Epithelial cell of esophagus (primary cell): Measurements from ENCODE around the gene INO80E.

ENCODE experiments used
- DNase-seq: peaks from one replicate; pipeline ENCODE4 v3.0.0; 2010; ENCODE audit warnings: low read depth
- H3K4me3 ChIP-seq: 2 replicates; pipeline ENCODE4 v1.5.1; 2011; ENCODE audit warnings: mild to moderate bottlenecking, low read length, control low read depth
- TF ChIP-seq, protein P1 (sequence below): IDR thresholded peaks from 2 replicates; pipeline ENCODE4 v1.5.1; 2011; ENCODE audit warnings: low read depth, mild to moderate bottlenecking, low read length, control low read depth, inconsistent platforms; ENCODE audit not compliant: insufficient read depth; ENCODE audit errors: missing control alignments

The INO80E gene

DNA sequence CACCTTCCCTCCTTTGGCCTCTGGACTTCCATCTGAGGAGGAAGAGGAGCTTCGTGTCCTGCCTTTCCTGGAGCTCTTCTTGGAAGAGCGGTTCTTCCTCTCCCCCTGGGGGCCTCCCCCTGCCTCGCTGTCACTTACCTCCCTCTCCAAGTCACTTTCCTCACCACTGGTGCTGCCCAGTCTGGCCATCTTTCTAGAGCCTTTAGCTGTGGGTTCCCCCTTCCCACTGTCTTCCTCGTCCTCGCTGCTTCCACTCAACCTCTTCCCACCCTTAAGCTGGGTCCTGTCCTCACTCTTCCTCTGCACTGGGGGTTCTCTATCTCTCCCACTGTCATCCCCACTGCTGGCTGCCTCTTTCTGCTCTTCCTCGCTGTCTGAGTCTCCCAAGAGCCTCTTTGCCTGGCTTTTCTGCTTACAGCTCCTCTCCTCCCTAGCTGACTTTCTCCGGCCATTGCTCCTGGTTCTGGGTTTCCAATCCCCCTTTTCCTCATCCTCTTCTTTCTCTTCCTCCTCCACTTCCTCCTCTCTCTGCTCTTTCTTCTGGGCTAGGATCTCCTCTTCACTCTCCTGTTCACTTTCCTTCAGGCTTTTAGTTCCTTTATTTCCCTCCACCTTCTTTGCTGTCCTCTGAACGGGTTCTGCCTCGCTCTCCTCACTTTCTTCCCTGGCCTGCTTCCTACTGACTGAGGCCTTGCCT is 2.0 kb upstream of the INO80E start:
- H3K4me3 ChIP-seq, result no peak overlapping the region
- TF ChIP-seq, protein P1, sequence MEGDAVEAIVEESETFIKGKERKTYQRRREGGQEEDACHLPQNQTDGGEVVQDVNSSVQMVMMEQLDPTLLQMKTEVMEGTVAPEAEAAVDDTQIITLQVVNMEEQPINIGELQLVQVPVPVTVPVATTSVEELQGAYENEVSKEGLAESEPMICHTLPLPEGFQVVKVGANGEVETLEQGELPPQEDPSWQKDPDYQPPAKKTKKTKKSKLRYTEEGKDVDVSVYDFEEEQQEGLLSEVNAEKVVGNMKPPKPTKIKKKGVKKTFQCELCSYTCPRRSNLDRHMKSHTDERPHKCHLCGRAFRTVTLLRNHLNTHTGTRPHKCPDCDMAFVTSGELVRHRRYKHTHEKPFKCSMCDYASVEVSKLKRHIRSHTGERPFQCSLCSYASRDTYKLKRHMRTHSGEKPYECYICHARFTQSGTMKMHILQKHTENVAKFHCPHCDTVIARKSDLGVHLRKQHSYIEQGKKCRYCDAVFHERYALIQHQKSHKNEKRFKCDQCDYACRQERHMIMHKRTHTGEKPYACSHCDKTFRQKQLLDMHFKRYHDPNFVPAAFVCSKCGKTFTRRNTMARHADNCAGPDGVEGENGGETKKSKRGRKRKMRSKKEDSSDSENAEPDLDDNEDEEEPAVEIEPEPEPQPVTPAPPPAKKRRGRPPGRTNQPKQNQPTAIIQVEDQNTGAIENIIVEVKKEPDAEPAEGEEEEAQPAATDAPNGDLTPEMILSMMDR, result no peak
- DNase-seq, result no peak

- peak; percentile 91 for DNase-seq
- TF ChIP-seq, protein P1, result no peak
- H3K4me3 ChIP-seq, result peak overlapping the region; percentile 84
Observed at GRCh38 chr16:29994600-29995323, 1.3 kb upstream of the INO80E start.

GRCh38 chr16:29995324-29995910 is 624 bp upstream of the INO80E start, which contains the start of gene HIRIP3:
TSS of gene HIRIP3 (minus strand) at chr16:29995617. CDS start at chr16:29995605, 12 bp downstream.
- peak; percentile 76 for DNase-seq
- TF ChIP-seq, protein P1, result no peak
- peak within 1 kb of the TSS; percentile 84 for H3K4me3 ChIP-seq

DNA sequence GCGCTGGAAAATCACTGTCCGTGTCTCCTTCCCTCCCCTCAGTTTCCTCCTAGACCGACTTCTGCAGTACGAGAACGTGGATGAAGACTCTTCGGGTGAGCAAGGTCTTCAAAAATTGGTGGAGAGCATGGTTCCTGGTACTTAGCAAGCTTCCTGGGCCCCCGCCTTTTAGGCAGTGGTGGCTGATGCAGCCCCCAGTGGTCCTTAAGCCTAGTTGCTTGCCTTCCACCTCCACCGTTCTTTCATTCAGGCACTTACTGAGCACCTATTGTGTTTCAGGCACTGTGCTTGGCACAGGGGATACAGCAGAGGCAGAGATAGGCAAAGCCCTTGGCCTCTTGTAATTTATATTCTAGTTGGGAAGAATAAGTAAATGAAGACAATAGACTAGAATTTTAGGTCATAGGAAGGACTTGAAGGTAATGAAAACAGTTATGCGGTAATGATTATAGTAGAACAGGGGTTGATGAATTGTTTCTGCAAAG is 767 bp downstream of the INO80E start:
- H3K4me3 ChIP-seq, result peak overlapping the region; percentile 84
- TF ChIP-seq, protein P1, result no peak
- DNase-seq, result no peak

DNA sequence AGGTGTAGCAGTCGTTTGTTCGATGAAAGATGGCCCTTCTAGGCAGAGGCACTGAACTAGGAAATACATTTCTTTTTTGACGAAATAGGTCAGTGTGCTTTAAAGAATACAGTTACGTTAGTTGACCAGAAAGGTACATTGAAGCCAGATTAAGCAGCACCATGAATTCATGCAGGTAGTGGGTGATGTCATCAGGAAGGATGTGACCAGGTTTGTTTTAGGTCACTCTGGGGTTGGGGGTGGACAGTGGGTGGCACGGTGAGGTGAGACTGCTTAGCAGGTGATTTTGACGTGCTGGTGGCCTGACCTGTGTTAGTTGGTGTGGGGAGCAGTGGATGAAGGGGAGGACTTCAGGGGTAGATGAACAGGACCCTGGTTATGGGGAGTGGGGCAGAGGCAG is 3.6 kb downstream of the INO80E start:
- DNase-seq, result no peak
- TF ChIP-seq, protein P1, result no peak
- no peak overlapping the region for H3K4me3 ChIP-seq

- H3K4me3 ChIP-seq, result no peak overlapping the region
- DNase-seq, result no peak
- TF ChIP-seq, protein P1, result no peak
Observed at GRCh38 chr16:30000735-30001631, 4.9 kb downstream of the INO80E start.
